GM21390 (cell line): Measurements from ENCODE around the gene EGFR.

Experiments used
- ATAC-seq: cut with Tn5 transposase; IDR thresholded peaks from one replicate; pipeline ENCODE4 v1.9.1; 2021; ENCODE audit not compliant: unreplicated experiment

Gene EGFR

DNA sequence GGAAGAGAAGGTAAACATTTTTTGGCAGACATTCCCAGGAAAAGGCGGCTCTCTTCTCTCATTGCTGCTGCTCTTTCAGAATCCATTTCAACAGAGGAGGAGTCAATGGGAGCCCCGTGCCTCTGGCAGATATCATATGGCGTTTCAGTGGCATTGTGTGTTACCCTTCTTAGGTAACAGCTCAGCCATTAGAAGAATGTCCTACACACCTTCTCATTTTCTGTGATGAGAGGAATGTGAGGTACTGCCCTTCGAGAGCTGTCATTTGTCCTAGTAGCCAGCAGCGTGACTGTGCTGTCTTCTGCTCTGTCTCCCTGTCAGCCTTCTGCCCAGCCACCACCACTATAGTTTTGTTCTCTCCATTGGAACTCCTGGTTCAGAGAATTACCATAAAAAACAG, 102.4 kb downstream of the EGFR start:
- no peak for ATAC-seq

- no peak for ATAC-seq
These were observed 103.4 kb downstream of the EGFR start for GRCh38 chr7:55122263-55122662.

DNA sequence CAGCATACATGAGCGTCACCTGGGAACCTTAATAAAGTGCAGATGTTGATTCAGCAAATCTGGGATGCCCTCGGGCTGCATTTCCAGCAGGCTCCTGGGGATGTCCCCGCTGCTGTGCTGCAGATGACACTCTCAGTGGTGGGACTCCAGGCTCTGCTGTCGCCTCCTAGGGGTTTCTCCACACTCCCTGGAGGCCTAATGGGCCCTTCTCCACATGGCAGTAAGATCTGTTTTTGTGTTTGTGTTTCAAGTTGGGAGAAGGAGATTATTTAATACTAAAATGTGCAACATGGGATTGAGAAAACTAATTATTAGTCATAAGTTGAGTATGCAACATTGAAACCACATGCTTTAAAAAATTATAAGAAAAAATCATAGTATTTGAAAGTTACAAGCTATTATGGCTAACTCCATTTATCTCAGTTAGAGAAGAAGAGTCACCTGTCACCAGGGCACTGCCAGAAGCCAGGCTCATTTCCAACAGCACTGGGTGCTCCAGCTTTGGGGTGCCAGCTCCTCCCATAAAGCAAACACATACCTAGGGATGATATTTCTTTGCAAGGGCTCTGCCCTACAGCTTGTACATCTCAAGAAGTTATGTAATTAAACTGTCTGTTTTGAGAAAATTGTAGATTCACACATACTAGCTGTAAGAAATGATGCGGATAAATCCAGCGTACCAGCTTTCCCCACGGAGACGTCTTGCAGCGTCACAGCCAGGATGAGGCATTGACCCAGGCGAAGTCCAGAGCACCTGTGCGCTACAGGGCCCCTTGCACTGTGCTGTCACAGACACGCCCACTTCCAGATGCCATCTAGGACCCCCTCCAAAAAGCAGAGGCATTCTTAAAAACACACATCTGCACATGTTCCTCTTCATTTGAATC, 106.4 kb downstream of the EGFR start:
- ATAC-seq: no peak

- no peak for ATAC-seq
These were observed 108.3 kb downstream of the EGFR start for GRCh38 chr7:55127135-55127551.

GRCh38 chr7:55127622-55128081, 108.8 kb downstream of the EGFR start:
- no peak for ATAC-seq

GRCh38 chr7:55128693-55129394, 110.0 kb downstream of the EGFR start:
- no peak for ATAC-seq

- no peak for ATAC-seq
These were observed 111.0 kb downstream of the EGFR start for GRCh38 chr7:55129541-55130394.

GRCh38 chr7:55130395-55131141, 111.8 kb downstream of the EGFR start:
- ATAC-seq: peak; percentile 41

DNA sequence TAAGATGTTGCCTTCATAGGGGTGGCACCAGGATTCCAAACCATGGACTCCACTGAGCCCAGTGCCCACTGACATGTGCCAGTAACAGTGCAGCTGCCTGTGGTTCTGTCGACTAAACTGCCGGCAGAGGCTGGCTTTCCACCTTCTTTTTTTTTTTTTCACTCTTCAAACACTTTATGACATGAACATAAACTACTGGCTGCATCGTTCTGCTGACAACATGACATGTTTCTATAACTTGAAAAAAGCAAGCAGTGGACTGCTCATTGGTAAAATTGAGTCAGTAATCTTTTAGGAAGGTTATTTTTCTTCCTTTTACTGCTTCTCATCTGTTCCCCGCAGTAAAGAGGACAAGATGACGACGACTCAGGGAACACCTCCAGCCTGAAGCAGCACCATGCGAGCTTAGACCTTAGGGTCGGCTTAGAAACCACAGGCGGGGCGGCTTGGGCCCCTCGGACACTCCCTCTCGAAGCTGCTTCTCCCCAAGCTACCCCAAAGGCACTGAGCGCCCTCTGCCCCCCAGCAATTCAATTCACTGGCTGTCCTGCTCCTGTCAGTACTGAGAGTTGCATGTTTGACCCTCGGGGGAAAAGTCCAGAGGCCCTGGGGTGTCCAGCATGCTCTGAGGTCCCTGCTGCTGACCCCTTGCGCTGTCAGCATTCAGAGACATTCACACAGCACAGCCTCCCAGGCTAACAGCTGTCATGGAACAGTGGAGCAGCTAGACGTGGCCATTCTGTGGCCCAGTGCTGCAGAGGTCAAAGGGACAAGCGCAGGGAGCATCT, 112.5 kb downstream of the EGFR start:
- no peak for ATAC-seq

DNA sequence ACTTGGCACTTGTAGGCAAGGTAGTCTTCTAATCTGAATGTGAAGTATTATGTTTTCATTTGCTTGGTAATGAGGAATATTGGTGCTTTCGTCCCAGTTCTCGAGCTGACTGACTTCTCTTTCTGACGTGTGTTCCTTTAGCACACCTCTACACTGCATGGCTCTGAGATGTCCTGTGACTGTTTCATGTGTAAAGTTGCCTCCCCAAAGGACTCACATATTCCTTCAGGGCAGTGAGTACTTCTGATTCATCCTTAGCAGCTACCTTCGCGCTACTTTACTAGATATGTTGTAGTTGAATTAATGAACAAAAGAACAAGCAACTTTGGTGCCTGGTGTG, 113.7 kb downstream of the EGFR start:
- no peak for ATAC-seq

DNA sequence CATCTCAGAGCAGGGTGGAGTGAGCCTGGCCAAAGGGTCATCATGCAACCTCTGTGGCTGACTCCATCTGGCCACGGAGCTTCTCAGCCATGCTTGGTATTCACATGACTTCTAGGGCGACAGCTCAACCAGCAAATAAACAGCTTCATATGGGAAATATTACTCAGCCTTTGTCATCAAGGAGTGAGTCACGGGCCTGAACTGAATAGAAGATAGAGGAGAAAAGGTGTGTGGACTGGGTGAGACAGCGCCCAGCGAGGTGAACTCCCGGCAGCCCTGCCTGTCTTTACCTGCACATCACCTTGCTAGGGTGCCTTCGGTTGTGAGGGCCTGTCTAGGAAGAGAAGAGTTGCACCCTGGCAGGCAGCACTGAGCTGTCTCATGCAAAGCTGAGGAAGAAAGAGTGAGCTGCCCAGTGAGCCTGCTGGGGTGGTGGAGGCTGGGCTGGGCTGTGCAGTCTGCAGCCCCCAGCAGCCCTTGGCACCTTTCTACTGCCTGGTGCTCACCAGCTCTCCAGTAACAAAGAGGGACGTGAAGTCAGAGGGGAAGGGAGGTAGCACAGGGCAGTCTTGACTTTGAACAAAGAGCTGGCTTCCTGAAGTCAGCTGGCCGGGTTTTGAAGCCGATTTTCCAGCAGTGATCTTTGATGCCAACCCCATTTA, 114.2 kb downstream of the EGFR start:
- ATAC-seq: no peak

GRCh38 chr7:55133630-55134358, 115.0 kb downstream of the EGFR start:
- ATAC-seq: no peak

DNA sequence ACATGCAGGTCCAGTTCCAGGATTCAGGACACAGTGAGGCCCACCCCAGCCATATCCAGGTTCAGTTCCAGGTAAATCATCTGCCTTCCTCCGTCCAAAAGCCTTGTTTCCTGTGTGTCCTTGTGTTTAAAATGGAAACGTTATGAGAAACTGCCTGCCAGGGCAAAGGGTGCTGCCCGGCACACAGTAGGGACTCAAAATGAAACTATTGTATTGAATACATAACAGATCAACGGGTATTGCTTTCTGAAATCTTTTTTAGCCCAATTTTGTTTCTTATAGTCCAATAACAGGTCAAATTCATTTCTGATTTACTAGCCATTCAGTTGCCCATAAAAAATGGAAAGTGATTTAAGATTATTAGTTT, 115.5 kb downstream of the EGFR start:
- no peak for ATAC-seq

DNA sequence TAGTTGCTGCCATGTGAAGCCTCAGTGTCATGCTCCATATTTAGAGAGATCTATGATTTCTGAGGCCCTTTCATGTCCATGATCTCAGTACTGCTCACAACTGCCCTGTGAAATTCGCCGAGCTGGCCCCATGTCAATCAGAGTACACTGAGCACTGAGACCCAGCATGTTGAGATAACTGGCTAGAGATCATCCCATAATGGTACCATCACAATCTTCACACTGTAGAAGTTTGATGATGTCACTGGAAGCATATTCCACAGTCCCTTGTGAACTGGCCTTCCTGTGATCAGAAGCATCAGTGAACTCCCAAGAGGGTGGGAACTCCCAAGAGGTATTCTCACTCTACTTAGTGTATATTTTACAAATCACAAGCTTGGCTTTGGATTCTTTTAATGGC, 116.0 kb downstream of the EGFR start:
- no peak for ATAC-seq

- no peak for ATAC-seq
These were observed 116.6 kb downstream of the EGFR start for GRCh38 chr7:55135462-55135861.

DNA sequence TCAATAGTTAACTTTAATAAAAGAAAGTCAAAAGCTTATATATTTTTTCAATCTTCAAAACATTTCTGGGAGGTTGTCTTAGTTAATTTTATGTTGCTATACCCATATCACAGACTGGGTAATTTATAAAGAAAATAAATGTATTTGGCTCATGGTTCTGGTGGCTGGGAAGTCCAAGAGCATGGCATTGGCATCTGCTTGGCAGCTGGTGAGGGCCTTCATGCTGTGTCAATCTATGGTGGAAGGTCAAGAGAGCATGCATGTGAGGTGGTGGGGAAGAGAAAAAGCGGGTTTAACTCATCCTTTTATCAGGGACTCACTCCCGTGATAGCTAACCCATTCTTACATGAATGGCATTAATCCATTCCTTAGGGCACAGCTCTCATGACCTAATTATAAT, 119.8 kb downstream of the EGFR start:
- ATAC-seq: no peak

DNA sequence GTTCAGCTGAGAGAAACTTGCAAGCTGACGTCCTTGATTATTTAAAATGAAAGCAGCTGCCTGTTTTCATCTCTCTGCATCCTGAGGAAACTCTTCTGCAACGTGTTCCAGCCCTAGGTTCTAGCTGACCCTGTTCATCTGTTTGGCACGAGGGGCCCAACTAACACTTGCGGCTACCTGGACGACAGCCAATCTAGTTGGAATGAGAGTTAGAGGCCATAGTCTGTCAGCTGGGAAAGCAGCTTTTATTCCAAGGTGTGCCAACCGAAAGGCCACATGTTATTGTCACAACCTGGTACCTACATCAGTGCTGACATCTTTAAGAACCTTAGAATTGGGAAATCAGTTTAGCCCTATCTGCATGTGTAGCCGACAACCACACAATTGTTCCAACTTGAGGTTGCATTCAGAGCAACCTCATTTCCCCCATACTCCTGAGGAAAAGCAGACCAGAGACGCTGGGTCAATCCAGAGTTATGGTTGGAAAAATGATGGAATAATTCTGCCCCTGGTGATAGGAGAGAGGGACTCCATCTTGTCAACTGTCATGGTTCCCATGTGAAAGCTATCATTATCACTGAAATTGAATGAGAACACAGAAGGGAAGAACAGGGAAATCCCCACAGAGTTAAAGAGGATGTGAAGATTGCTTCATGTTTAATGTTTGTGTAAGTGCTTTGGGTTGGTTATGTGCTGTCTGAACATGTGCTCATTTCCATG, 121.6 kb downstream of the EGFR start:
- peak; percentile 96 for ATAC-seq

- no peak for ATAC-seq
These were observed 122.1 kb downstream of the EGFR start for GRCh38 chr7:55140941-55141278.
